NCI-H345 (cell line): Measurements from ENCODE around the gene AP4M1.

Experiments used
- DNase-seq: peaks from one replicate; lab custom pipeline; 2025; lab: John Stamatoyannopoulos, UW

Gene AP4M1

GRCh38 chr7:100087055-100087750 lies 14.2 kb upstream of the AP4M1 start:
- DNase-seq, result no peak

DNA sequence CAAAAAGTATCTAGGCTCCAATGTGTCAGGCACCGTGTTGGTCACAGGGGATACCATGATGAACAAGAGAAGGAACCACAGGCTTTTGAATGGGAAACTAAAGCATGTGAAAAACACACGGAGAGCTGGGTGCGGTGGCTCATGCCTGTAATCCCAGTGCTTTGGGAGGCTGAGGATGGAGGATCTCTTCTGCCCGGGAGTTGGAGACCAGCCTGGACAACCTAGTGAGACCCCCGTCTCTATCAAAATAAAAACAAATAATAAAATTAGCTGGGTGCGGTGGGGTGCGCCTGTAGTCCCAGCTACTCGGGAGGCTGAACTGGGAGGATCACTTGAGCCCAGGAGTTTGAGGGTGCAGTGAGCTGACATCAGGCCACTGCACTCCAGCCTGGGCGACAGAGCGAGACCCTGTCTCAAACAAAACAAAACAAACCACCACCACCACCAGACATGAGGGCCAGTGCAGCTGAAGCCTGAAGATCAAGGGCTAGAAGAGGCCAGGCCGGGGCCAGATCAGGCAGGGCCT lies 13.3 kb upstream of the AP4M1 start:
- no peak for DNase-seq

DNA sequence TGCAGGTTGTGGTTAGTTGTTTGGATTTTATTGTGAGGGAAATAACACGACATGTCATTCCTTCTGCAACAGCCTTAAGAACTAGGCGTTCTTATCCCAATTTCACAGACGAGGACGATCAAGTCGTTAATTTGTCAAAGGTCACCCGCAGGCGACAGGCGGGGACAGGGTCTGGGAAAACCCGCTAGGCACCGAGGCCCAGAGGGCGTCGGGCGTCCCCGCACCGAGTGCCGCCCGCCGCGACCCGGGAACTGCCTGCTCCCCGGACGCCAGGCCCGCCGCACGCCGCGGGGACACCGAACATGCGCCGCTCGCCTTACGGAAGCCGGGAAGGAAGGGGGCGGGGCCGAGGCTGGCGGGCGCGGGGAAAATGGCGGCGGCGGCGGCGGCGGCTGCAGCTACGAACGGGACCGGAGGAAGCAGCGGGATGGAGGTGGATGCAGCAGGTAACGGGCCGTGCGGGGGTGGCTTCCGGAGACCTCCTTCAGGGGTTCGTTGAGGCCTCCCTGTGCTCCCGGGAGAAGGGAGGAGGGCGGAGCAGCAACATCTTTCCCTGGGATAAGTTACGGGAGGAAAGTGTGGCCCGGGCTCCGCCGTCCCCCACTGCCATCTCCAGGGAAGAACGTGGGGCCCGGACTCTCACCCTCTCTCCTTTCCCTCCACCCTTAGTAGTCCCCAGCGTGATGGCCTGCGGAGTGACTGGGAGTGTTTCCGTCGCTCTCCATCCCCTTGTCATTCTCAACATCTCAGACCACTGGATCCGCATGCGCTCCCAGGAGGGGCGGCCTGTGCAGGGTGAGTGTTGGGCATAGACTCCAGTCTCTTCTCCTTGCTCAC lies 12.6 kb upstream of the AP4M1 start, which contains the start of gene COPS6:
TSS of gene COPS6 (plus strand) at position 349 of the 837 bp plus-strand sequence. CDS start at position 371, 22 bp downstream.
- peak; percentile 81 for DNase-seq

DNA sequence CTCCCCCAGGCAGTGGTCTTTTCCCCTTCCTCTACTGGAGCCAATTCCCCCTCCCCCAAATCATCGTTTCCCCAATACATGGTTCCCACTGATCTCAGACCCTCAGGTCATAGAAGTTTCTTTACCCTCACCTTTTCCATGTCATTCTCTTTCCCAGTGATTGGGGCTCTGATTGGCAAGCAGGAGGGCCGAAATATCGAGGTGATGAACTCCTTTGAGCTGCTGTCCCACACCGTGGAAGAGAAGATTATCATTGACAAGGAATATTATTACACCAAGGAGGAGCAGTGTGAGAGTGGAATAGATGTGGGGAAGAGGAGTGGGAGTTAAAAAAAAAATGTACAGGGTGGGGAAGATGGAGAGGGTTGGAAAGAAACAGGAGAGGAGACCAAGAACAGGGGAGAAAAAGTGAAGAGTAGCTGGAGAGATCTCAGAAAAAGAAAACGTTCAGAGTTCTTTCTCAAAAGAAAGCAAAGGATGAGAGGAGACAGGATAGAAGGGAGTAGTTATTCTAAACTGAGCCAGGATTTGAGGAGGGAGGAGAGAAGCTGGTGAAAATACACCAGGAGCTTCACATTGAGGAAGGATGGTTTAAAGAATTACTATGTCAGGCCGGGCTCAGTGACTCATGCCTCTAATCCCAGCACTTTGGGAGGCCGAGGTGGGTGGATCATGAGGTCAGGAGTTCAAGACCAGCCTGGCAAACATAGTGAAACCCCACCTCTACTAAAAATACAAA lies 11.8 kb upstream of the AP4M1 start:
- no peak for DNase-seq

- DNase-seq, result no peak
Observed at GRCh38 chr7:100090527-100091410, 10.7 kb upstream of the AP4M1 start.

- DNase-seq, result no peak
Observed at GRCh38 chr7:100091411-100092181, 9.8 kb upstream of the AP4M1 start.

GRCh38 chr7:100093054-100093453 lies 8.4 kb upstream of the AP4M1 start:
- DNase-seq, result no peak

DNA sequence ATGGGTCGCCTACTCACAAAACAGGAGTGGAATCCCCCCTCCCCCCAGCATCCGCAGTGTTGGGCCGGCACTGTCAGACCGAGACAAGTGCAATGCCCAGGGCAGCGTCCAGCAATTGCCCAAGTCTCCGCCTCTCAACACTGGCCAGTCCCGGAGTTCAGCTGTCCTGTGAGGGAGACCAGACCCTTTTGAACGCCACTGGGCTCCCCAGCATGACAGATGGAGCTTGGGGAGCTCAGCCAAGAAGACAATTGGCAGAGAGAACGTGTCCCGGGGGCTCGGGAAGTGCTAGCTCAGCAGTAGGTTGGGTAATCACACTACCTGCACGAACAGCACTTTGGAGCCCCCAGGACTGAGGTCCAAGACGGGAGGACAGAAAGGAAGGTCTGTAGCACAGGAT lies 7.9 kb upstream of the AP4M1 start:
- no peak for DNase-seq

GRCh38 chr7:100093925-100094486 lies 7.4 kb upstream of the AP4M1 start:
- DNase-seq, result no peak

GRCh38 chr7:100095289-100095688 lies 6.2 kb upstream of the AP4M1 start:
- no peak for DNase-seq

DNA sequence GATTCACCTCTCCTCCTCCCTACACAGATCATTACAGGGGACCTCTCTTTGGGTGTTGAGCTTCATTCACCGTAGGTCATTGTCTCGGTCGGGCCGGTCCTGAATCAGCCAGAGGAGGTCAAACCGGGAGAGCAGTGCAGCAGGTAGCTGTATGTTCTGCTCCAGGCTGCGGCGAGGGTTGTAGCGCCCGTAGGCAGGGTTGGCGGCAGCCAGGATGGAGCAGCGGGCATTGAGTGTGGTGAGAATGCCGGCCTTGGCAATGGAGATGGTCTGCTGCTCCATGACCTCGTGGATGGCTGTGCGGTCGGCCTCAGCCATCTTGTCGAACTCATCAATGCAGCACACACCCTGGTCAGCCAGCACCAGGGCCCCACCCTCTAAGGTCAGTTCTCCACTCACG lies 5.7 kb upstream of the AP4M1 start:
- no peak for DNase-seq

GRCh38 chr7:100098913-100099312 lies 2.5 kb upstream of the AP4M1 start:
- no peak for DNase-seq

- DNase-seq, result no peak
Observed at GRCh38 chr7:100099452-100099851, 2.0 kb upstream of the AP4M1 start.

GRCh38 chr7:100100420-100101015 lies 925 bp upstream of the AP4M1 start:
- peak; percentile 96 for DNase-seq

- no peak for DNase-seq
Observed at GRCh38 chr7:100102950-100103840, 1.8 kb downstream of the AP4M1 start.

DNA sequence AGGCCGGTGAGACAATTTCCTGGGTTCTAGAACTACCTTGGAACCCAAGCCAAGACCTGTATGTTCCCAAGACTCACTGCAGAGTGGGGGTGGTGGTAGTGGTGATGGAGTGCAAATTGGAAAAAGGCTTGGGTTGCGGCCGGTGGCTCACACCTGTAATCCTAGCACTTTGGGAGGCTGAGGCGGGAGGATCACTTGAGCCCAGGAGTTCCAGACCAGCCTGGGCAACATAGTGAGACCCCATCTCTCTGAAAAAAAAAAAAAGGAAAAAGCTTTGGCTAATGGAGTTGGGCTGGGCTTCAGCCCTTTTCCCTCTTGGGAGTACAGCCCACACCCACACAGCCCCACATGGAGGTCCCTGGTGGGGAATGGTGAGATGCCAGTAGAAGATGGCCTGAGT lies 4.1 kb downstream of the AP4M1 start:
- no peak for DNase-seq

GRCh38 chr7:100106633-100107032 lies 5.2 kb downstream of the AP4M1 start:
- DNase-seq, result no peak

DNA sequence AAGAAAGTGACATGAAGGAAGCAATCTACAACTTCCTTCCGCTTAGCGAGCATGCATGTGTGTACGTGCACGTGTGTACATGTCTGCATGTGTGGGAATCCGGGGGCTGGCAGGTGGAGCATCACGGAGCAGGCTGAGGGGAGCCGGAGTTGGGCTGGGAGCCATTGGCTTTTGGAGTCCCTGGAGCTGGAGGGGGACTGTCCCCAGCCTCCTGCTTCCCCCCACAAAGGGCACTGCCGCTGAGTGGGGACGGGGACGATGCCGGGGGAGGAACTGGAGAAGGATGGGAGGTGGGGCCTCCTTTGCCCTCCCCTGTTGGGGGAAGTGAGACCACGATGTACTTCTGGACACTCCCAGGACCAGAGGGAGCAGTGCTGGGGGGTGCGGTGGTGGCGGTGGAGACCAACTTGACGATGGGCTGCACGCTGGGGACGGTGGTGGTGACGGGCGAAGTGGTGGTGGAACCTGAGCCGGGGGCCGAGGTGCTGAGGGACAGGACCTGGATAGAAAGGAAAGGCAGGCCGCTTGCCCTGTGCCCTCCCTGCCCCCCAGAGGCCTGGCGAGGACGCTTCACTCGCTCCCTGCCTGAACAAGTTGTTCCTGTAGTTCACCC lies 5.8 kb downstream of the AP4M1 start:
- no peak for DNase-seq
